Islet of Langerhans (tissue), 1 donor: ENCODE results near the gene SH2D4B.
"Not testable (repeated sequence)": the region's sequence is repeated elsewhere in the genome, so short reads cannot be mapped to it uniquely, and the experiment has no call there.

Experiments used
- FAIRE-seq: peaks from one replicate; lab custom pipeline; 2011; peaks lifted over from hg19 to GRCh38; lab: Jason Lieb, UNC

The SH2D4B gene

DNA sequence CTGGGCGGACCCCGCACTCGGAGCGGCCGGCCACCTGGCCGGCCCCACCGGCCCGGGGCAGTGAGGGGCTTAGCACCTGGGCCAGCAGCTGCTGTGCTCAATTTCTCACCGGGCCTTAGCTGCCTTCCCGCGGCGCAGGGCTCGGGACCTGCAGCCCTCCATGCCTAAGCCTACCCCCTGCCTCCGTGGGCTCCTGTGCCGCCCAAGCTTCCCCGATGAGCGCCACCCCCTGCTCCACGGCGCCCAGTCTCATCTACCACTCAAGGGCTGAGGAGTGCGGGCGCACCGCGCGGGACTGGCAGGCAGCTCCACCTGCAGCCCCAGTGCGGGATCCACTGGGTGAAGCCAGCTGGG, 5.6 kb downstream of the SH2D4B start:
- FAIRE-seq, result not testable (repeated sequence)

DNA sequence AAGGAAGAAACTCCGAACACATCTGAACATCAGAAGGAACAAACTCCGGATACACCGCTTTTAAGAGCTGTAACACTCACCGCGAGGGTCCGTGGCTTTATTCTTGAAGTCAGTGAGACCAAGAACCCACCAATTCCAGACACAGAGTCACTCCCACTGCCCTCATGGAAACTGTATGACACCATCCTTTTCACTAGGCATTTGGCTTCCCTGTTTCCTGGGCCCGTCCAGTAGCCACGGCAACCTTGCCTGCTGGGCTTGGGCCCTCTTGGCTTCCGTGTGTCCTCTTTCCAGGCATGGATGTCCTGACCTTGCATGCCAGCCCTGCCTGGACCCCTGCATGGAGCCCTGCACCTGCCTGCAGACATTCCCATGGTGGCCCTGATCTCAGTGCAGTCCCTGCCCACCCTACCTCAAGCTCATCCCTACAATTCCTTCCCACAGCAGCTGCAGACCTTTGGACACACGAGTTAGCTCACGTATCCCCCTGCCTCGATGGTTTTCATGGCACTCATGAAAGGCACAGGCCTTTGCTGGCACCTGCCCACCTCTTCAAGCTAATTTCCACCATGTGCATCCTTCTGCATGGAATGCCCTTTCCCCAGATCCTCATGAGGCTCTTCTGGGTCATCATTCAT, 6.7 kb downstream of the SH2D4B start:
- no peak for FAIRE-seq

- FAIRE-seq, result no peak
Measured at GRCh38 chr10:80545258-80545881, 7.7 kb downstream of the SH2D4B start.

GRCh38 chr10:80552151-80552646, 14.5 kb downstream of the SH2D4B start:
- FAIRE-seq, result no peak

DNA sequence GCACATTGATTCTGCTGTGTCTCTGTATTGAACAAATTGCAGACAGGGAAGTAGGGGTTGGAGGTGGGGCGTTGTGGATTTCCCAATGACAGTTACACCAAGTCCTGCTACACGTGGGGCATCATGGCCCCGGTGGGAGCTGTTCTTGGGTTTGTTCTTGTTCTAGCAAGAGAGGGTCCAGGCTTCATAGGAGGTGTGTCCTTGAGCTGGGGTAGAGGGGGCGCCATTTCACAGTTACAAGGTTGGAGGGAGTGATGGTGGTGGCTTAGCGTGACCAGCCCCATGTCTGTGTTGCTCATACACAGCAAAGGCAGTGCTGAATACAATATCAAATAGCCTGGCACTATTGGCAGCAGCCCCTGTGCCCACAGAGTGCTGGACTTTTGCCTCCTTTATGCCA, 15.7 kb downstream of the SH2D4B start:
- FAIRE-seq, result no peak

DNA sequence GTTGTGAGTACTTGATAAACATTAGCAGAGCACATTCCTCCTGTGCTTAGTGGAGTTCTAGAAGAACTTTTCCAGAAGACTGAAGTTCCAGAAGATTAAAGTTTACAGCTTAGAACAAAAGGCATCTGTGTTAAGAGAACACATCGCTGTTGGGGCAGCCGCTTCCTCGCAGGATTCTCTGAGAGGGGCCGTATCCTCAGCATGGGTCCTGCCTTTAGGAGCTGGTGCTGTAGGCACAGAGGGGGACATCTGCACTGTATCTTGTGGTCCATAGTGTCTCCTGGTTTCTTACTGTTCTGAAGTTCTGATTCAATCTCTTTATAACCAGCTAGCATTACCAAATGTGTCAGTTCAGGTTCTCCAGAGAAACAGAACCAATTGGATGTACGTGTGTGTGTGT, 16.3 kb downstream of the SH2D4B start:
- FAIRE-seq, result no peak

GRCh38 chr10:80555415-80555814, 17.7 kb downstream of the SH2D4B start:
- FAIRE-seq, result no peak

- FAIRE-seq, result no peak
Measured at GRCh38 chr10:80561950-80562349, 24.2 kb downstream of the SH2D4B start.

DNA sequence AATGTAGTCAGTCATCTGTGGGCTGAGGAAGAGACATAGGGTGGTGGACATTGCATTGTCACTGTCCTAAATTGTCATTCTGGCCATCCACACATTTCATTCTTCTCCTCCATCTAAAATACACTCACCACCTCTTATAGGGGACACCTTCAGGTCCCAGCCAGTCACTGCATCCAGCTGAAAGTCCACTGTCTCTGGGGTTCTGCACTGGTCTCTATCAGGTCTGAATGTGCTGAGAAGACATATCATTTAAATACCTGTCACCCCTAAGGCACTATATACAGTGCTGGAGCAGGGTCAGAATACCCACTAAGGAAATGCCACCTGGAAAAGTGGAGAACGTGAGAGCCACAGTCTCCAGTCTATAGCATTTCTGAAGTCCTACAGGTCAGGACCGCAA, 29.6 kb downstream of the SH2D4B start:
- no peak for FAIRE-seq

DNA sequence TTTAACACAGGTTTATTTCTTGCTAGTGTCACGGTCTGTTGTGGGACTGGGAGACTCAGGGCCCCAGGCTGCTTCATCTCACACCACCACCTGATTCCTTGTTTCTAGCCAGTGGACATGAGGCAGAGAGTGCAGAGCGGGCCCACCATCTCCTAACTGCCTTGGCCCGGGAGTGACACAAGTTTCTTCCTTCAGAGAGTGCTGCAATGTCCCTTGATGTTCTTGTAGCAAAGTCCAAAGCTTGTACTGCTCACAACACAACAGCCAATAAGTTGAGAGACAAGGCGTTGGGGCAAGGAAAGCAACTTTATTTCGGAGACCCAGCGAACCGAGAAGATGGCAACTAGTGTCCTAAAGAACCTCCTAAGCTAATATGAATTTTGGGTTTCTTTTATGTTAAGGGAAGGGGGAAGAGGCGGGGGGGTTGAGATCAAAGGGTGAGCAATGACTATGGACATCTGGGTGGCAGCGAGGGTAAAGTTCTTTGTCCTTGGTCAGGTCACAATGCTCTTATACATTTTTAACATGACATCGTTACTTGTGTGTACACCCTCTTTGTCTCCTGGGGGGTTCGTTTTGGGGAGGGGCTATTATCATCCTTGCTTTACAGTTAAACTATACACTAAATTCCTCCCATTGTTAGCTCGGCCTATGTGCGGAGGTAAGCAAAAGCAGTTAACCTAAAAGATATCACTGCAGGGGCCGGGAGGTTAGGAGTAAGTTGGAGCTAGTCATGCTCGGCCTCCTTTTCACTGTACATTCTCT, 31.6 kb downstream of the SH2D4B start:
- FAIRE-seq, result no peak

DNA sequence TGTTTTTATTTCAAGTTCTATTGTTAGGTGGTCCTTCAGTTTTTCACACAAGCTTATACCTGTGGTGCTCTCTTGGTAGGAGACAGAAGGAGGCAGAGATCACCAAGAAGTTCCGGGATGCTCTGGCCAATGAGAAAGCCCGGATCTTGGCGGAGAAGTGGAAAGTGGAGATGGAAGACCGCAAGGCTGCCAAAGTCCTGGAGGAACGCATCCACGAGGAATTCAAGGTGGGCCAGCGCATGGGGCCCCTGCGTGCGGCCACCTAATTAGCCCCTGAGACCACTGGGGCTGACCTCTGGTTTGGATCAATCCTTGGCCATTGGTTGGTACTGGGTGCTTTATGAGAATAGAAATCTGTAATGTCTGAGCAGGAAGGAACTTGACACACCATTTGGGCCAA, 33.6 kb downstream of the SH2D4B start:
- no peak for FAIRE-seq

DNA sequence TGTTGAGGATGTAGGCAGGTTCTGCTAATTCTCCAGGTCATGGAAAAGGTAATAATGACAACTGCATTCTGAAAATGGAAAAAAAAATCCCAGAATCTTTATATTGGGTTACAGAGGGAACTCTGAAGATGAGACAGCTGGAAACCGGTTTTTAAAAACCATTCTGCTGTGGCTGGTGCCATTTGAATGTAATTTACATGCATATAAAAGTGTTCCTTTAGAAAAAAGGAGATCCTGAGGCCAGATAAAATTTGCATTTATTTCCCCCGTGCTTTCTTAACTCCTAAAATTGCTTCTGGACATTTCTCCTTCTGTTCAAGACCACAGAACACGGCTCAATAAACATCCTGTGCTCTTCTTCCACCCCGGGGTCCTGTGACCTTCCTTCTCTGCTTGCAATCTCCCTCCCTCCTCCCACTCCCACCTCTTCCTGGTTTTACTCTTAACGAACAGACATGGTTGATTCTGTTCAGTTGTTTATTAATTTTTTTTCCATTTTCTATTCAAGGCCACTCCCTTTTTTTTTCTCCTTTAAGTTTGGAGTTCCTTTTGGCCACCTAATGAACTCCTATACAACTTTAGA, 41.6 kb downstream of the SH2D4B start:
- FAIRE-seq, result no peak

DNA sequence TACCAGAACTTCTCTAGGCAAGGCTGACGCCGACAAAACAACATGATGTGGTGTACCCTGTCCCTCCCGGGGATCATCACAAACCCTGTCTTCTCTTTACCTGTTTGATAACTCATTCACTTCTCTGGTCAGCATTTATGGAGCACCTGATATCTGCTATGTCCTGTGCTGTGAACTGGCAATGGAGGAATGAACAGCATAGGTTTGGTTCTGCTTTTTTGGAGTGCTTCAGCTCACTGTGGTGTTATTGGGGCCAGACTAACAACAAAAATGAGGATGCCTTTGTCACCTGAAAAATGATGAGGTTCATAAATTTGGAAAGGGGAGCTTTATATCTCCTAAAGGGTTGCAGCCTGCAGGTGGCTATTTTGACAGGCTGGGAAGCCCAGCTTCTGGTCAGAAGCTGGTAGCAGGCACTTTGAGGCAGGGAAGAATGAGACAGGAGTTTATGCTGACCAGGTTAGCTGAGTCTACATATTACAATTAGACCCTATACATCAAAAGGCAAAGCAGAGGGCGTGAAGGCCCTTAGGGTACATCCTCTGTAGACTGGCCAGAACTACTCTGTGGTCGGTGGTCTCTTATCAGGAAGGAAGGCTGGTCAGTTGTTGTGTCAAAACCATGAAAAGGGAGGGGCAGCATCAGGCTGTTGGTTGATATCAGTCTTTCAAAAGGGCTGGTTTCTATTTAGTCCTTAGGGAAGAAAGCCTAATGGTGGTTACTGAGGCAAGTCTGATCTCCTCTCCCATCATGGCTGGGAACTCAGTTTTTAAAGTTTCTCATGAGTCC, 42.3 kb downstream of the SH2D4B start:
- no peak for FAIRE-seq

GRCh38 chr10:80580638-80581468, 43.2 kb downstream of the SH2D4B start:
- FAIRE-seq, result no peak

DNA sequence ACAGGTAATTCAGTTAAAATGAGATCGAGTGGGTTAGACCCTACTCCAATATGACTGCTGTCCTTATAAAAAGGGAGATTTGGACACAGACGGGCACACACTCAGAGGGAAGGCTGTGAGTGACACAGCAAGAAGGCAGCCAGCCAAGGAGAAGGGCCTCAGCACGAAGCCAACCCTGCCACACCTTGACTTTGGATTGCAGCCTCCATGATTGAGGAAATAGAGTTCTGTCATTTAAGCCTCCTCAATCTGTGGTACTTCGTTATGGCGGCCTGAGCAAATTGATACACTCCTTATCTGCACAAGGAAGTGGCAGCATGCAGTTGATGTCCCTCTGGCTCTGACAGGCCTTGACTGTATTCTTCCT, 43.8 kb downstream of the SH2D4B start:
- no peak for FAIRE-seq

GRCh38 chr10:80582286-80582960, 44.7 kb downstream of the SH2D4B start:
- FAIRE-seq, result no peak

DNA sequence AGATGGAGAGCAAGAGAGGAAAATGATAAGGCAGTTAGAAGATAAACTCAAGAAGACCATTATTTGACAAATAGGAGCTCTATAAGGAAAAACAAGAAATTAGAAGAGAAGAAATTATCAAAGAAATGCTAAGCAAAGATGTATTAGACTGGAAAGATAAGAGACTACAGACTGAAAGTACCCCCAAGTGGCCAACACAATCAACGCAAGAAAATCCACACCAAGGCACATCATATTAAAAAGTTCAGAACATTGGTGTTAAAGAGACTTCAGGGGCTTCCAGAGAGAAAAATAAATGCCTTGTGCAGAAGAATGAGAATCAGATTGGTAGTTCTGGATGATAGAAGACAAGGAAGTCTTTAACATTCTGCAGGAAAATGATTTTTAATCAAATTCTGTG, 46.0 kb downstream of the SH2D4B start:
- FAIRE-seq, result no peak

DNA sequence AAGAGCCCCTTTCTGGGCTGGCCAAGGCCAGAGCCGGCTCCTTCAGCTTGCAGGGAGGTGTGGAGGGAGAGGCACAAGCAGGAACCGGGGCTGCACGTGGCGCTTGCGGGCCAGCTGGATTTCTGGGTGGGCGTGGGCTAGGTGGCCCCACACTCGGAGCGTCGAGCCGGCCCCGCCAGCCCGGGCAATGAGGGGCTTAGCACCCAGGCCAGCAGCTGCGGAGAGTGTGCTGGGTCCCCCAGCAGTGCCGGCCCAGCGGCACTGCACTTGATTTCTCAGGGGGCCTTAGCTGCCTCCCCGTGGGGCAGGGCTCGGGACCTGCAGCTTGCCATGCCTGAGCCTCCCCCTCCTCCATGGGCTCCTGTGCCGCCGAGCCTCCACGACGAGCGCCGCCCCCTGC, 48.1 kb downstream of the SH2D4B start:
- no peak for FAIRE-seq

DNA sequence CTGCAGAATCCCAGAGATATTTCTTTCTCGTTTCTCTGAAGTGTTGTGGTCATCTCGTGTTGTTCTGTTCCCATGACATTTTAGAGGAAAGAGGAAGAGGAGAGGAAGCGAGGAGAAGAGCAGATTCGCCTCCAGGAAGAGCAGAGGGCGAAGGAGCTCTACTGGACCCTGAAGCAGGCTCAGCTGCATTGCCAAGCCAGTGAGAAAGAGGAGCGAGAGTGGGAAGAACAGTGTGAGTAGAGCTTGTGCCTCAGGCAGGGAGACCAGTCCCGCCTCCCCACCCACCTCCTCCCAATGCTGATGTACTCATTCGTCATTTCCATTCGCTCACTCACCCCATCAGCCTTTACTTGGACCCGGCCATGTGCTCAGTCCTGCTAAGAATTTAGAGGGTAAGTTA, 50.8 kb downstream of the SH2D4B start:
- FAIRE-seq, result no peak

DNA sequence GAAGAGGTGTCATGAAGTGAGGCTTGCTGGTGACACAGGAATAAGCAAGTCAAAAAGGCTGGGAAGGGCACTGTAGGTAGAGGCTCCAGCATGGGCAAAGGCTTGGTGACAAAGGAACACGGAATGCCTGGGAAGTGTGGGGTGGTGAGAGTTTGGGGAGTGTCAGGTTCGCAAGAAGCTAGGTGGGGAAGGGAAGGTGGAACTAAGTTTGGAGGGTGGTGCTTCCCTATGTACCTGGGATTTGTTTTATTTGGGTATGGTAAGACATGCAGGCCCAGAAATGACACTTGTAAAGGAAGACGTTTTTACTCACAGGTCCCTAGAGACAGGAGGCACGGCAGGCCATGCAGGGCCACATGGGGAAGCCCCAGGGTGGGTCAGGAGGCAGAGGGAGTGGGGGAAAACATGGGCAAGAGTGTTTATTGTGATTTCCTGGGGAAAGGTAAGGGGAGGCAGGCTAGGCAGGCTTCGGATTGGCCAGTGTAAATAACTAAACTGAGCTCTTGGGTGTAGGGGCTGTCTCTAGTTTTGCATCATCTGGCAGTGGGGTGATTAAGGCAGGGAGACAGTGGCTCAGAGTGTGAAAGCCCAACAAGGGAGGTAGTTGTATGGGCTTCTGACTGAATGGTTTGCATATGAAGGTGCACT, 52.1 kb downstream of the SH2D4B start:
- no peak for FAIRE-seq
